ENCODE measurements around the gene USP9X.

USP9X gene

DNA sequence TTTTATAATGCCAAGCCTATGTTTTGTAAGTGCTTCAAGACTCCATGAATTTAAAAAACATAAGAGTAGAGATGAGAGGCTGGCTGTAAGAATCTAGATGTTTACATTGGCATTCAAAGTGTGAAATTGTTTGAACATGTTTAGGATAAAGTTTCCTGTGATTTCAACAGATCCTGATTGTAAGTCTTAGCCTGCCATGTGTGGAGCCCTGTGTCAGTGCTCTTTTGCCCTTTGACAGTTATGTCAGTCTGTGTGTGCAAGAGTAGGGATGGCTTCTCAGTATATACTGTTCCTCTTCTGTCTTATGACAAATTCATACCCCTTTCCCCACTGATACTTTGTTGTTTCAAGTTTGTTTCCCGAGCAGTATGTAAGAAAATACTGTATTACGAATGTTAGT lies 68.2 kb downstream of the USP9X start:
- Histone ChIP-seq H3K27me3 (ENCODE audit: insufficient read depth, low read length) (no peaks in the 10 kb centered on the region), H3K4me1 (ENCODE audit: insufficient read depth, low read length, severe bottlenecking) (no peaks in the 10 kb centered on the region), H4K20me1 (ENCODE audit: insufficient read depth, low read length) (no peaks in the 10 kb centered on the region), H3K79me2 (ENCODE audit: insufficient read depth, low read length) (no peaks in the 10 kb centered on the region), H3K9ac (ENCODE audit: low read length) (no peak overlapping the region), H3F3A (ENCODE audit: insufficient read depth, low read length) (no peaks in the 10 kb centered on the region), H3K36me3 (ENCODE audit: insufficient read depth, low read length) (peaks cover 84% of the 10 kb centered on the region), H2AFZ (ENCODE audit: low read length) (no peak overlapping the region), H3K9me3 (ENCODE audit: low read length) (no peaks in the 10 kb centered on the region), H3K4me3 (ENCODE audit: low read depth, low read length, poor library complexity, severe bottlenecking) (no peak overlapping the region), H3K9me2 (ENCODE audit: low read depth, low read length) (no peaks in the 10 kb centered on the region), H3K27ac (ENCODE audit: low read depth, low read length, poor library complexity, severe bottlenecking) (no peak overlapping the region), H3K4me2 (ENCODE audit: low read length) (no peak overlapping the region)
- TF ChIP-seq, protein P1, sequence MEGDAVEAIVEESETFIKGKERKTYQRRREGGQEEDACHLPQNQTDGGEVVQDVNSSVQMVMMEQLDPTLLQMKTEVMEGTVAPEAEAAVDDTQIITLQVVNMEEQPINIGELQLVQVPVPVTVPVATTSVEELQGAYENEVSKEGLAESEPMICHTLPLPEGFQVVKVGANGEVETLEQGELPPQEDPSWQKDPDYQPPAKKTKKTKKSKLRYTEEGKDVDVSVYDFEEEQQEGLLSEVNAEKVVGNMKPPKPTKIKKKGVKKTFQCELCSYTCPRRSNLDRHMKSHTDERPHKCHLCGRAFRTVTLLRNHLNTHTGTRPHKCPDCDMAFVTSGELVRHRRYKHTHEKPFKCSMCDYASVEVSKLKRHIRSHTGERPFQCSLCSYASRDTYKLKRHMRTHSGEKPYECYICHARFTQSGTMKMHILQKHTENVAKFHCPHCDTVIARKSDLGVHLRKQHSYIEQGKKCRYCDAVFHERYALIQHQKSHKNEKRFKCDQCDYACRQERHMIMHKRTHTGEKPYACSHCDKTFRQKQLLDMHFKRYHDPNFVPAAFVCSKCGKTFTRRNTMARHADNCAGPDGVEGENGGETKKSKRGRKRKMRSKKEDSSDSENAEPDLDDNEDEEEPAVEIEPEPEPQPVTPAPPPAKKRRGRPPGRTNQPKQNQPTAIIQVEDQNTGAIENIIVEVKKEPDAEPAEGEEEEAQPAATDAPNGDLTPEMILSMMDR (IDR thresholded peaks at IDR 0.05; ENCODE audit: low read length) = no peak
- no peak for TF ChIP-seq EZH2 (IDR thresholded peaks at IDR 0.05; ENCODE audit: borderline replicate concordance, low read length)

DNA sequence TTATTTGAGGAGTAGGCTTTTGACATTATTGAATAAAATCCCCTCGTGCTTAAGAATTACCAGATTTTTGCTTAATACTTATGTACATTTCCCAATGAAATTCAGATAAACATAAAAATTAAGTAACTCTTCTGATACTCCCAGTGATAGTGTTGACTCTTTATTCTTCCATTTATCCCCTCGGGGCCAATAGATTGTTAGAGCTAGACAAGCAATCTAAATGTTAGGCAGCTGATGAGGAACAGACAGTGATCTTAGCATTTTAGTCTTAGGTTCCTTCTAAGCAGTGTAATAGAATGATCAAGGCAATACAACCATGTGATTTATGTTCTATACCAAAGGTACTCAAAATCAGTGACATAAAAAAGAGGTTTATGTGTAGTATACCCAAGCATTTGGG lies 68.7 kb downstream of the USP9X start:
- Histone ChIP-seq H3K9ac (ENCODE audit: low read length) (no peak overlapping the region), H3K27me3 (ENCODE audit: insufficient read depth, low read length) (no peaks in the 10 kb centered on the region), H4K20me1 (ENCODE audit: insufficient read depth, low read length) (no peaks in the 10 kb centered on the region), H3K4me2 (ENCODE audit: low read length) (no peak overlapping the region), H3K4me3 (ENCODE audit: low read depth, low read length, poor library complexity, severe bottlenecking) (no peak overlapping the region), H3F3A (ENCODE audit: insufficient read depth, low read length) (no peaks in the 10 kb centered on the region), H3K9me2 (ENCODE audit: low read depth, low read length) (no peaks in the 10 kb centered on the region), H3K36me3 (ENCODE audit: insufficient read depth, low read length) (peaks cover 84% of the 10 kb centered on the region), H2AFZ (ENCODE audit: low read length) (no peak overlapping the region), H3K79me2 (ENCODE audit: insufficient read depth, low read length) (no peaks in the 10 kb centered on the region), H3K9me3 (ENCODE audit: low read length) (no peaks in the 10 kb centered on the region), H3K4me1 (ENCODE audit: insufficient read depth, low read length, severe bottlenecking) (no peaks in the 10 kb centered on the region), H3K27ac (ENCODE audit: low read depth, low read length, poor library complexity, severe bottlenecking) (no peak overlapping the region)
- TF ChIP-seq EZH2 (IDR thresholded peaks at IDR 0.05; ENCODE audit: borderline replicate concordance, low read length) = no peak
- TF ChIP-seq, protein P1 (IDR thresholded peaks at IDR 0.05; ENCODE audit: low read length) = no peak

DNA sequence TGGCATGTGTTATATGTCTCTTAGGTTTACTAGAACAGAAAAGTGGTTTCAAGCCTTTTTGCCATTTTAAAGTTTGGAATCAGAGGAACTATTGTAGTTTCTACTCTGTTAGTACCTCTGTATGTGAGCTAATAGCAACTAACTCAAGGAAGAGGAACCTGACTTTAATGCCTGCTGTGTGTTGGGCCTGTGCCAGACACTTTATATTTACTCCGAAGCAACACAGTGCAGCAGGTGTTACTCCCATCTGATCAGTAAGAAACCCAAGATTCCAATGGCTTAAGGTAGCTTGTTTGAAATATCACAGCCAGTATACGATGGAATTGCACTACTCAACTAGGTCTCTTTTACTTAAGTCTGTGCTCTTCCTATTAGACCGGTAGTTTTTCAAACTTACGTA lies 79.2 kb downstream of the USP9X start:
- H3K36me3 ChIP-seq (ENCODE audit: insufficient read depth, low read length) = peaks cover 55% of the 10 kb centered on the region
- no peak overlapping the region for H3K9ac ChIP-seq (ENCODE audit: low read length)
- no peak overlapping the region for H2AFZ ChIP-seq (ENCODE audit: low read length)
- no peaks in the 10 kb centered on the region for H4K20me1 ChIP-seq (ENCODE audit: insufficient read depth, low read length)
- no peaks in the 10 kb centered on the region for H3K9me3 ChIP-seq (ENCODE audit: low read length)
- no peak overlapping the region for H3K4me2 ChIP-seq (ENCODE audit: low read length)
- no peaks in the 10 kb centered on the region for H3K79me2 ChIP-seq (ENCODE audit: insufficient read depth, low read length)
- H3K9me2 ChIP-seq (ENCODE audit: low read depth, low read length) = no peaks in the 10 kb centered on the region
- H3K4me3 ChIP-seq (ENCODE audit: low read depth, low read length, poor library complexity, severe bottlenecking) = no peak overlapping the region
- H3F3A ChIP-seq (ENCODE audit: insufficient read depth, low read length) = no peaks in the 10 kb centered on the region
- H3K4me1 ChIP-seq (ENCODE audit: insufficient read depth, low read length, severe bottlenecking) = no peaks in the 10 kb centered on the region
- TF ChIP-seq EZH2 (IDR thresholded peaks at IDR 0.05; ENCODE audit: borderline replicate concordance, low read length) = no peak
- TF ChIP-seq, protein P1 (IDR thresholded peaks at IDR 0.05; ENCODE audit: low read length) = no peak
- H3K27ac ChIP-seq (ENCODE audit: low read depth, low read length, poor library complexity, severe bottlenecking) = no peak overlapping the region
- H3K27me3 ChIP-seq (ENCODE audit: insufficient read depth, low read length) = no peaks in the 10 kb centered on the region

Measured in OCI-LY1 (cell line).